K562 (cell line): ENCODE results near the gene ETFBKMT. TPM values are rescaled to one million over a fixed set of nuclear protein-coding genes. Genes with fewer than 3 reads are reported as not detected.

Experiments used
- ATAC-seq: fragments of 200-7000 bp; cut with Tn5 transposase; 3 replicates; pipeline ENCODE4 v1.9.1; 2020; ENCODE audit warnings: moderate library complexity
- BruUV-seq: library from RNA; stranded (reverse); fragments of 400-500 nt; replicated peaks from 2 replicates; lab custom pipeline; 2021; lab: Mats Ljungman, UMichigan
- CTCF ChIA-PET: fragments of 300-600 bp; formaldehyde crosslinking; extraction: SDS; loops from one replicate; lab custom pipeline; 2021; ENCODE audit warnings: low intra/inter-chr PET ratio; lab: Yijun Ruan, JAX
- POLR2A ChIA-PET: fragments of 300-600, 350-650 bp; sonication (Branson Sonifier 250); formaldehyde crosslinking; extraction: SDS; loops from one replicate; lab custom pipeline; 2021; ENCODE audit warnings: antibody characterized with exemption, inconsistent platforms; lab: Yijun Ruan, JAX
- DNase-seq, 4 experiments: peaks; one replicate each; pipeline versions ENCODE4 v3.0.0 to v3.0.0-alpha.2; 2011 to 2018; ENCODE audit warnings: low spot score in 3 of 4, mixed read lengths in 3 of 4; ENCODE audit errors: extremely low read depth in 1 of 4
- FAIRE-seq: peaks from 2 replicates; lab custom pipeline; 2011; peaks lifted over from hg19 to GRCh38; lab: Jason Lieb, UNC
- H2AFZ ChIP-seq: 2 replicates; pipeline ENCODE4 v1.6.0; 2011; ENCODE audit warnings: low read depth, low read length, control low read depth, inconsistent platforms
- H3K27ac ChIP-seq: fragments of 200-600 bp; 3 replicates; pipeline ENCODE4 v1.8.0; 2011; ENCODE audit warnings: low read depth, mild to moderate bottlenecking, control low read depth, inconsistent platforms, low read length, moderate library complexity, mixed read lengths; ENCODE audit errors: extremely low read depth
- H3K27me3 ChIP-seq, 2 experiments: fragments of 300-600 bp in 1 of 2; 2 replicates in 1 of 2; 3 replicates in 1 of 2; pipeline versions ENCODE4 v1.6.0 to v1.8.0; 2011; ENCODE audit warnings: inconsistent platforms in 2 of 2, low read length in 2 of 2, mild to moderate bottlenecking in 1 of 2, mixed read lengths in 1 of 2, moderate library complexity in 1 of 2; ENCODE audit not compliant: control insufficient read depth in 2 of 2, insufficient read depth in 2 of 2
- H3K36me3 ChIP-seq: fragments of 300-600 bp; 3 replicates; pipeline ENCODE4 v1.8.0; 2011; ENCODE audit warnings: mild to moderate bottlenecking, low read length, inconsistent platforms; ENCODE audit not compliant: control insufficient read depth, insufficient read depth
- H3K4me1 ChIP-seq, 2 experiments: fragments of 200-600 bp in 1 of 2; replicated peaks in 1 of 2; 2 replicates in 1 of 2; 3 replicates in 1 of 2; pipeline versions ENCODE4 v1.5.1 to v1.8.0; 2011; ENCODE audit warnings: inconsistent platforms in 2 of 2, low read length in 2 of 2, mild to moderate bottlenecking in 1 of 2, mixed read lengths in 1 of 2, moderate library complexity in 1 of 2; ENCODE audit not compliant: control insufficient read depth in 2 of 2, insufficient read depth in 2 of 2
- H3K4me2 ChIP-seq: 2 replicates; pipeline ENCODE4 v1.6.1; 2011; ENCODE audit warnings: low read length, control low read depth, inconsistent platforms, mixed read lengths; ENCODE audit not compliant: insufficient read depth
- H3K4me3 ChIP-seq: fragments of 200-600 bp; sonication (generic), shearing (Covaris generic); 2 replicates; pipeline ENCODE4 v1.5.1; 2016; ENCODE audit warnings: control low read depth, inconsistent platforms
- H3K79me2 ChIP-seq: fragments of 200-600 bp; 3 replicates; pipeline ENCODE4 v1.8.0; 2011; ENCODE audit warnings: low read length, inconsistent platforms; ENCODE audit not compliant: control insufficient read depth, insufficient read depth
- H3K9ac ChIP-seq, 2 experiments: 2 replicates each; pipeline versions ENCODE4 v1.6.0 to v1.6.1; 2011; ENCODE audit warnings: low read depth in 2 of 2, low read length in 2 of 2, control low read depth in 1 of 2, inconsistent platforms in 1 of 2, mild to moderate bottlenecking in 1 of 2, mixed read lengths in 1 of 2; ENCODE audit not compliant: insufficient read depth in 1 of 2
- H3K9me1 ChIP-seq: one replicate; pipeline ENCODE4 v1.6.0; 2011; ENCODE audit warnings: inconsistent platforms, mild to moderate bottlenecking, low read length, moderate library complexity; ENCODE audit not compliant: control insufficient read depth, insufficient read depth
- H3K9me3 ChIP-seq: replicated peaks from 2 replicates; pipeline ENCODE4 v1.5.1; 2011; ENCODE audit warnings: low read depth, low read length, inconsistent platforms; ENCODE audit not compliant: control insufficient read depth, insufficient read depth
- H4K20me1 ChIP-seq: replicated peaks from 2 replicates; pipeline ENCODE4 v1.6.1; 2011; ENCODE audit warnings: low read length, inconsistent platforms, mixed read lengths; ENCODE audit not compliant: control insufficient read depth, insufficient read depth
- ATF1 ChIP-seq, 2 experiments: fragments of 450-650 bp in 1 of 2; IDR thresholded peaks; 2 replicates each; pipeline ENCODE4 v1.6.1; 2016; ENCODE audit warnings: missing compliant biosample characterization in 1 of 2, missing genetic modification characterization in 1 of 2
- KLF13 ChIP-seq: fragments of 450-650 bp; IDR thresholded peaks from 2 replicates; pipeline ENCODE4 v1.6.1; 2016; ENCODE audit warnings: missing genetic modification characterization, low read depth, mild to moderate bottlenecking, missing compliant biosample characterization, moderate library complexity, borderline replicate concordance
- MBD2 ChIP-seq: sonication (generic); IDR thresholded peaks from 2 replicates; pipeline ENCODE4 v1.6.1; 2016; ENCODE audit warnings: low read depth, borderline replicate concordance
- NCOA1 ChIP-seq: fragments of 450-650 bp; IDR thresholded peaks from 2 replicates; pipeline ENCODE4 v1.6.1; 2016; ENCODE audit warnings: low read depth
- NCOA6 ChIP-seq: fragments of 450-650 bp; IDR thresholded peaks from 2 replicates; pipeline ENCODE4 v1.6.1; 2017; ENCODE audit warnings: mild to moderate bottlenecking
- NR2C1 ChIP-seq, 2 experiments: fragments of 450-650 bp; IDR thresholded peaks; 2 replicates each; pipeline ENCODE4 v1.6.1; 2017; ENCODE audit warnings: mild to moderate bottlenecking in 2 of 2, antibody characterized with exemption in 1 of 2, inconsistent platforms in 1 of 2, missing compliant biosample characterization in 1 of 2, missing genetic modification characterization in 1 of 2
- POU5F1 ChIP-seq: fragments of 150-350 bp; IDR thresholded peaks from 2 replicates; pipeline ENCODE4 v1.6.1; 2014; ENCODE audit warnings: borderline replicate concordance, low read length, low read depth, mild to moderate bottlenecking; ENCODE audit not compliant: partially characterized antibody
- SLC30A9 ChIP-seq: fragments of 250-450 bp; sonication (Bioruptor Pico); IDR thresholded peaks from 2 replicates; pipeline ENCODE4 v1.8.0; 2022; ENCODE audit warnings: mild to moderate bottlenecking, moderate library complexity
- SRSF3 ChIP-seq: fragments of 200-400 bp; formaldehyde crosslinking; IDR thresholded peaks from 2 replicates; pipeline ENCODE4 v1.6.1; 2016; ENCODE audit warnings: mild to moderate bottlenecking, low read length, moderate library complexity; ENCODE audit not compliant: insufficient read depth
- ZNF133 ChIP-seq: fragments of 250-450 bp; sonication (Bioruptor Pico); IDR thresholded peaks from 2 replicates; pipeline ENCODE4 v1.4.0; 2020; ENCODE audit warnings: mild to moderate bottlenecking
- ZNF232 ChIP-seq: sonication (generic); formaldehyde crosslinking; IDR thresholded peaks from 2 replicates; pipeline ENCODE4 v1.8.0; 2022; ENCODE audit warnings: mild to moderate bottlenecking, missing genetic modification reagents
- WGBS: fragments of 100-300 bp; shearing (Covaris generic); methylation state at CpG from one replicate; pipeline ENCODE4 v1.1.6; 2016; ENCODE audit warnings: low coverage, mixed read lengths; ENCODE audit not compliant: insufficient coverage; ENCODE audit errors: missing lambda C conversion rate; 5-methylcytosine and 5-hydroxymethylcytosine counted together
- in situ Hi-C: fragments of 300-500 bp; cut with MboI; formaldehyde crosslinking; loops from 4 replicates; pipeline ENCODE4 v1.15.0; 2018; ENCODE audit warnings: inconsistent platforms, mixed read lengths
- intact Hi-C: fragments of 100-400 bp; cut with micrococcal nuclease; formaldehyde crosslinking; loops from 2 replicates; pipeline ENCODE4 v1.14.2; 2022
- polyA plus RNA-seq, 8 experiments: library from polyadenylated mRNA; depleted of rRNA in 4 of 8; stranded (reverse) in 5 of 8; unstranded in 3 of 8; fragments of >200 nt; fragmentation: Nextera tagmentation in 2 of 8; fragmentation: Illumina TruSeq in 1 of 8; extraction: Ambion mirVana in 2 of 8; extraction: Trizol in 1 of 8; gene quantifications; 2 replicates each; pipeline versions ENCODE4 v1.2.1 to v1.2.3, GENCODE V29; 2011 to 2014; ENCODE audit warnings: inconsistent platforms in 1 of 8, missing spikeins in 1 of 8
- total RNA-seq, 7 experiments: library from RNA; depleted of rRNA in 6 of 7; stranded (reverse); fragments of >200 nt in 6 of 7; fragmentation: Illumina TruSeq in 2 of 7; extraction: Trizol in 2 of 7; gene quantifications; 2 replicates each; pipeline versions ENCODE4 v1.2.1 to v1.2.3, GENCODE V29; 2011 to 2021; ENCODE audit warnings: low replicate concordance in 1 of 7
- TF ChIP-seq, protein P1 (sequence below): fragments of 250-450 bp; sonication (Bioruptor Pico); IDR thresholded peaks from 2 replicates; pipeline ENCODE4 v1.4.0; 2020; ENCODE audit warnings: mild to moderate bottlenecking, moderate library complexity, borderline replicate concordance
- TF ChIP-seq, protein P2 (sequence below): sonication (generic); IDR thresholded peaks from 2 replicates; pipeline ENCODE4 v1.6.1; 2016
- TF ChIP-seq, protein P3 (sequence below): fragments of 450-650 bp; formaldehyde crosslinking; IDR thresholded peaks from 2 replicates; pipeline ENCODE4 v1.4.0; 2020; ENCODE audit warnings: mild to moderate bottlenecking, moderate library complexity
- TF ChIP-seq, protein P4 (sequence below): fragments of 250-450 bp; sonication (Bioruptor Pico); IDR thresholded peaks from 2 replicates; pipeline ENCODE4 v1.5.0; 2021

The ETFBKMT gene
- total and polyA plus RNA-seq, 9 of the 15 experiments (the other 6 are each of a cell fraction or from before 2014, with no cell fraction given): 0.18 to 1.7 (median 0.96) TPM

DNA sequence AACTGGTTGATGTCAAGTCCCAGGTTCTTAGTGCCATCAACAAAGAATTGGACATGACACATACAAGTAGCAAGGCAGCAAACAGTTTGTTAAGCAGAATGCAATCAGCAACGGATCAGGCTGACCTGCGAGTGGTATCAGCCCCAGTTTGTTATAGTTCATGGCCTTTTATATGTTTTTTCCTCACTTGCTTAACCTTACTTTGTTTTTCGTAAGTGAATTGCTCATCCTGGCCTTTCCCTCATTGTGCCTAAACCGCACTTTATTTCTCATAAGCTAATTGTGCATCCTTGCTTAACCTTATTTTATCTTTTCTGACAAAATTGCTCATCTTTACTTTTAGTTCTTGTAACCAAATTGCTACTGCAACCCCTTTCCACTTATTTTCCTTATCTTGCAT lies 4.1 kb downstream of the ETFBKMT start:
- no peak overlapping the region for H2AFZ ChIP-seq
- H3K9me3 ChIP-seq: no peaks in the 10 kb centered on the region
- H4K20me1 ChIP-seq: no peaks in the 10 kb centered on the region
- in situ Hi-C loops (no loop called here), intact Hi-C loops (no loop called here)
- BruUV-seq: no TSS peak
- no peak overlapping the region for H3K4me3 ChIP-seq
- no peaks in the 10 kb centered on the region for H3K9me1 ChIP-seq
- no peaks in the 10 kb centered on the region for H3K36me3 ChIP-seq
- CTCF ChIA-PET: no interaction called here
- POLR2A ChIA-PET: interaction anchor here (1.0 kb wide), 1 partner anchor 689 kb away, joined by 3 read pairs; no protein-coding TSS in a partner anchor
- H3K9ac ChIP-seq: no peak overlapping the region
- FAIRE-seq: no peak
- WGBS: 55% methylated on average over 4 of the region's 4 CpGs
- no peak for DNase-seq
- no peak for ATAC-seq
- no peaks in the 10 kb centered on the region for H3K79me2 ChIP-seq
- H3K4me1 ChIP-seq: no peaks in the 10 kb centered on the region; a peak in 1 of 5 replicates
- no peak overlapping the region for H3K27ac ChIP-seq
- H3K27me3 ChIP-seq: no peaks in the 10 kb centered on the region
- no peak overlapping the region for H3K4me2 ChIP-seq
- TF ChIP-seq ATF1 (CRISPR knock-in tag; IDR thresholded peaks at IDR 0.05) (no peak), ATF1 (tag; IDR thresholded peaks at IDR 0.05) (no peak), POU5F1 (no peak), ZNF232 (CRISPR knock-in tag) (no peak), NR2C1 (IDR thresholded peaks at IDR 0.05) (no peak), NR2C1 (tag; IDR thresholded peaks at IDR 0.05) (no peak), MBD2 (no peak), NCOA1 (no peak), SLC30A9 (no peak), KLF13 (tag) (no peak), NCOA6 (no peak), SRSF3 (no peak), ZNF133 (CRISPR knock-in tag) (no peak)
- TF ChIP-seq, protein P1, sequence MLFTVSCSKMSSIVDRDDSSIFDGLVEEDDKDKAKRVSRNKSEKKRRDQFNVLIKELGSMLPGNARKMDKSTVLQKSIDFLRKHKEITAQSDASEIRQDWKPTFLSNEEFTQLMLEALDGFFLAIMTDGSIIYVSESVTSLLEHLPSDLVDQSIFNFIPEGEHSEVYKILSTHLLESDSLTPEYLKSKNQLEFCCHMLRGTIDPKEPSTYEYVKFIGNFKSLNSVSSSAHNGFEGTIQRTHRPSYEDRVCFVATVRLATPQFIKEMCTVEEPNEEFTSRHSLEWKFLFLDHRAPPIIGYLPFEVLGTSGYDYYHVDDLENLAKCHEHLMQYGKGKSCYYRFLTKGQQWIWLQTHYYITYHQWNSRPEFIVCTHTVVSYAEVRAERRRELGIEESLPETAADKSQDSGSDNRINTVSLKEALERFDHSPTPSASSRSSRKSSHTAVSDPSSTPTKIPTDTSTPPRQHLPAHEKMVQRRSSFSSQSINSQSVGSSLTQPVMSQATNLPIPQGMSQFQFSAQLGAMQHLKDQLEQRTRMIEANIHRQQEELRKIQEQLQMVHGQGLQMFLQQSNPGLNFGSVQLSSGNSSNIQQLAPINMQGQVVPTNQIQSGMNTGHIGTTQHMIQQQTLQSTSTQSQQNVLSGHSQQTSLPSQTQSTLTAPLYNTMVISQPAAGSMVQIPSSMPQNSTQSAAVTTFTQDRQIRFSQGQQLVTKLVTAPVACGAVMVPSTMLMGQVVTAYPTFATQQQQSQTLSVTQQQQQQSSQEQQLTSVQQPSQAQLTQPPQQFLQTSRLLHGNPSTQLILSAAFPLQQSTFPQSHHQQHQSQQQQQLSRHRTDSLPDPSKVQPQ: no peak
- TF ChIP-seq, protein P2, sequence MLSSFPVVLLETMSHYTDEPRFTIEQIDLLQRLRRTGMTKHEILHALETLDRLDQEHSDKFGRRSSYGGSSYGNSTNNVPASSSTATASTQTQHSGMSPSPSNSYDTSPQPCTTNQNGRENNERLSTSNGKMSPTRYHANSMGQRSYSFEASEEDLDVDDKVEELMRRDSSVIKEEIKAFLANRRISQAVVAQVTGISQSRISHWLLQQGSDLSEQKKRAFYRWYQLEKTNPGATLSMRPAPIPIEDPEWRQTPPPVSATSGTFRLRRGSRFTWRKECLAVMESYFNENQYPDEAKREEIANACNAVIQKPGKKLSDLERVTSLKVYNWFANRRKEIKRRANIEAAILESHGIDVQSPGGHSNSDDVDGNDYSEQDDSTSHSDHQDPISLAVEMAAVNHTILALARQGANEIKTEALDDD: no peak
- TF ChIP-seq, protein P3, sequence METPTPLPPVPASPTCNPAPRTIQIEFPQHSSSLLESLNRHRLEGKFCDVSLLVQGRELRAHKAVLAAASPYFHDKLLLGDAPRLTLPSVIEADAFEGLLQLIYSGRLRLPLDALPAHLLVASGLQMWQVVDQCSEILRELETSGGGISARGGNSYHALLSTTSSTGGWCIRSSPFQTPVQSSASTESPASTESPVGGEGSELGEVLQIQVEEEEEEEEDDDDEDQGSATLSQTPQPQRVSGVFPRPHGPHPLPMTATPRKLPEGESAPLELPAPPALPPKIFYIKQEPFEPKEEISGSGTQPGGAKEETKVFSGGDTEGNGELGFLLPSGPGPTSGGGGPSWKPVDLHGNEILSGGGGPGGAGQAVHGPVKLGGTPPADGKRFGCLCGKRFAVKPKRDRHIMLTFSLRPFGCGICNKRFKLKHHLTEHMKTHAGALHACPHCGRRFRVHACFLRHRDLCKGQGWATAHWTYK (CRISPR knock-in tag): no peak
- TF ChIP-seq, protein P4, sequence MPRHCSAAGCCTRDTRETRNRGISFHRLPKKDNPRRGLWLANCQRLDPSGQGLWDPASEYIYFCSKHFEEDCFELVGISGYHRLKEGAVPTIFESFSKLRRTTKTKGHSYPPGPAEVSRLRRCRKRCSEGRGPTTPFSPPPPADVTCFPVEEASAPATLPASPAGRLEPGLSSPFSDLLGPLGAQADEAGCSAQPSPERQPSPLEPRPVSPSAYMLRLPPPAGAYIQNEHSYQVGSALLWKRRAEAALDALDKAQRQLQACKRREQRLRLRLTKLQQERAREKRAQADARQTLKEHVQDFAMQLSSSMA (CRISPR knock-in tag): no peak
